Hepatocyte (in vitro differentiated cells): Measurements from ENCODE around the gene PLEKHG3. TPM values are rescaled to one million over a fixed set of nuclear protein-coding genes. Genes with fewer than 3 reads are reported as not detected.

ENCODE experiments used
- DNase-seq: peaks from one replicate; pipeline ENCODE4 v3.0.0-alpha.2; 2016; ENCODE audit warnings: low spot score
- H2AFZ ChIP-seq: fragments of 200-600 bp; sonication (generic); 2 replicates; pipeline ENCODE4 v1.6.0; 2016; ENCODE audit warnings: antibody characterized with exemption, mild to moderate bottlenecking
- H3K27ac ChIP-seq: fragments of 200-600 bp; sonication (generic); 2 replicates; pipeline ENCODE4 v1.5.1; 2016; ENCODE audit warnings: mild to moderate bottlenecking
- H3K27me3 ChIP-seq: fragments of 200-600 bp; sonication (generic); 2 replicates; pipeline ENCODE4 v1.6.1; 2016
- H3K36me3 ChIP-seq: fragments of 200-600 bp; sonication (generic); replicated peaks from 2 replicates; pipeline ENCODE4 v1.5.1; 2016; ENCODE audit warnings: low read depth; ENCODE audit not compliant: insufficient read depth
- H3K4me1 ChIP-seq: fragments of 200-600 bp; sonication (generic); 2 replicates; pipeline ENCODE4 v1.5.1; 2016; ENCODE audit warnings: mild to moderate bottlenecking, moderate library complexity; ENCODE audit not compliant: insufficient read depth
- H3K4me2 ChIP-seq: fragments of 200-600 bp; sonication (generic); 2 replicates; pipeline ENCODE4 v1.6.0; 2016
- H3K4me3 ChIP-seq: fragments of 200-600 bp; sonication (generic); 2 replicates; pipeline ENCODE4 v1.5.1; 2016; ENCODE audit warnings: mild to moderate bottlenecking
- H3K79me2 ChIP-seq: fragments of 200-600 bp; sonication (generic); 2 replicates; pipeline ENCODE4 v1.6.0; 2017; ENCODE audit warnings: mild to moderate bottlenecking
- H3K9me2 ChIP-seq: fragments of 200-600 bp; sonication (generic); replicated peaks from 2 replicates; pipeline ENCODE4 v1.6.0; 2017; ENCODE audit warnings: mild to moderate bottlenecking; ENCODE audit not compliant: insufficient read depth
- H3K9me3 ChIP-seq: fragments of 200-600 bp; sonication (generic); 2 replicates; pipeline ENCODE4 v1.5.1; 2016; ENCODE audit warnings: low read depth, mild to moderate bottlenecking
- H4K20me1 ChIP-seq: fragments of 200-600 bp; sonication (generic); 2 replicates; pipeline ENCODE4 v1.6.0; 2016; ENCODE audit warnings: mild to moderate bottlenecking; ENCODE audit not compliant: insufficient read depth, poor library complexity, severe bottlenecking
- CTCF ChIP-seq: fragments of 200-600 bp; sonication (generic); IDR thresholded peaks from 2 replicates; pipeline ENCODE4 v1.5.1; 2016; ENCODE audit warnings: antibody characterized with exemption, mild to moderate bottlenecking; ENCODE audit not compliant: poor library complexity
- EZH2 ChIP-seq: fragments of 200-600 bp; sonication (generic); IDR thresholded peaks from 2 replicates; pipeline ENCODE4 v1.6.1; 2016; ENCODE audit warnings: antibody characterized with exemption, mild to moderate bottlenecking, borderline replicate concordance
- EZH2phosphoT487 ChIP-seq: fragments of 200-600 bp; sonication (generic); IDR thresholded peaks from one replicate; pipeline ENCODE4 v1.6.1; 2018; ENCODE audit warnings: antibody characterized with exemption, mild to moderate bottlenecking, low read depth, moderate library complexity; ENCODE audit not compliant: unreplicated experiment, severe bottlenecking
- WGBS: methylation state at CpG from one replicate; pipeline ENCODE4 v1.1.6; 2016; ENCODE audit warnings: low lambda C conversion rate; ENCODE audit errors: missing lambda C conversion rate; 5-methylcytosine and 5-hydroxymethylcytosine counted together
- polyA plus RNA-seq: library from polyadenylated mRNA; unstranded; fragments of >200 nt; fragmentation: Nextera tagmentation; extraction: Ambion mirVana; gene quantifications from 2 replicates; pipeline ENCODE4 v1.2.1, GENCODE V29; 2016
- total RNA-seq: library from RNA; depleted of rRNA; stranded (reverse); fragments of >200 nt; gene quantifications from 2 replicates; pipeline ENCODE4 v1.2.3, GENCODE V29; 2014

The PLEKHG3 gene
- total and polyA plus RNA-seq, 2 experiments from 2014 or later = 42.7 to 54.2 TPM

- Histone ChIP-seq H2AFZ (no peak overlapping the region), H4K20me1 (no peaks in the 10 kb centered on the region), H3K4me2 (no peak overlapping the region), H3K4me3 (no peak overlapping the region), H3K27ac (no peak overlapping the region), H3K4me1 (peaks cover 13% of the 10 kb centered on the region), H3K79me2 (peaks cover 57% of the 10 kb centered on the region), H3K36me3 (no peaks in the 10 kb centered on the region), H3K27me3 (no peaks in the 10 kb centered on the region), H3K9me3 (no peaks in the 10 kb centered on the region), H3K9me2 (no peaks in the 10 kb centered on the region)
- 96% methylated on average over 12 of the region's 12 CpGs for WGBS
- TF ChIP-seq EZH2phosphoT487 (no peak), CTCF (no peak), EZH2 (no peak)
- no peak for DNase-seq
Observed at GRCh38 chr14:64730681-64731080, 26.5 kb downstream of the PLEKHG3 start.

- H3K36me3 ChIP-seq = no peaks in the 10 kb centered on the region
- H3K9me2 ChIP-seq = no peaks in the 10 kb centered on the region
- H3K4me3 ChIP-seq = no peak overlapping the region
- WGBS = 97% methylated on average over 15 of the region's 15 CpGs
- H3K27ac ChIP-seq = no peak overlapping the region
- H2AFZ ChIP-seq = no peak overlapping the region
- no peak overlapping the region for H3K4me2 ChIP-seq
- H4K20me1 ChIP-seq = no peaks in the 10 kb centered on the region
- H3K9me3 ChIP-seq = no peaks in the 10 kb centered on the region
- DNase-seq = no peak
- no peaks in the 10 kb centered on the region for H3K27me3 ChIP-seq
- peaks cover 8% of the 10 kb centered on the region for H3K4me1 ChIP-seq
- TF ChIP-seq EZH2 (no peak), EZH2phosphoT487 (no peak), CTCF (no peak)
- H3K79me2 ChIP-seq = peaks cover 57% of the 10 kb centered on the region
Observed at GRCh38 chr14:64731141-64731581, 26.9 kb downstream of the PLEKHG3 start.

- DNase-seq = no peak
- Histone ChIP-seq H3K79me2 (peaks cover 54% of the 10 kb centered on the region), H3K4me3 (no peak overlapping the region), H4K20me1 (no peaks in the 10 kb centered on the region), H3K27ac (no peak overlapping the region), H2AFZ (no peak overlapping the region), H3K36me3 (no peaks in the 10 kb centered on the region), H3K9me2 (no peaks in the 10 kb centered on the region), H3K4me2 (no peak overlapping the region), H3K27me3 (no peaks in the 10 kb centered on the region), H3K4me1 (peaks cover 10% of the 10 kb centered on the region), H3K9me3 (no peaks in the 10 kb centered on the region)
- 100% methylated on average over 4 of the region's 4 CpGs for WGBS
- TF ChIP-seq EZH2phosphoT487 = no peak
- no peak for TF ChIP-seq CTCF
- TF ChIP-seq EZH2 = no peak
Observed at GRCh38 chr14:64732066-64732465, 27.8 kb downstream of the PLEKHG3 start.
